Measurements from ENCODE around the gene MKI67.

MKI67 gene

GRCh38 chr10:128083191-128083895, 42.9 kb downstream of the MKI67 start:
- DNase-seq (ENCODE audit: low spot score): no peak

- DNase-seq (ENCODE audit: low spot score): no peak
Measured at GRCh38 chr10:128081720-128082119, 44.5 kb downstream of the MKI67 start.

GRCh38 chr10:128081222-128081621, 45.0 kb downstream of the MKI67 start:
- DNase-seq (ENCODE audit: low spot score): no peak

GRCh38 chr10:128080641-128081040, 45.6 kb downstream of the MKI67 start:
- DNase-seq (ENCODE audit: low spot score): no peak

GRCh38 chr10:128080231-128080630, 46.0 kb downstream of the MKI67 start:
- DNase-seq (ENCODE audit: low spot score): no peak

GRCh38 chr10:128078136-128078969, 47.9 kb downstream of the MKI67 start:
- DNase-seq (ENCODE audit: low spot score): peak; percentile 35

- DNase-seq (ENCODE audit: low spot score): no peak
Measured at GRCh38 chr10:128077155-128077875, 48.9 kb downstream of the MKI67 start.

GRCh38 chr10:128074589-128074988, 51.6 kb downstream of the MKI67 start:
- no peak for DNase-seq (ENCODE audit: low spot score)

- DNase-seq (ENCODE audit: low spot score): no peak
Measured at GRCh38 chr10:128073890-128074289, 52.3 kb downstream of the MKI67 start.

GRCh38 chr10:128072941-128073645, 53.1 kb downstream of the MKI67 start:
- no peak for DNase-seq (ENCODE audit: low spot score)

- no peak for DNase-seq (ENCODE audit: low spot score)
Measured at GRCh38 chr10:128072046-128072445, 54.2 kb downstream of the MKI67 start.

- DNase-seq (ENCODE audit: low spot score): no peak
Measured at GRCh38 chr10:128071417-128071782, 54.8 kb downstream of the MKI67 start.

- no peak for DNase-seq (ENCODE audit: low spot score)
Measured at GRCh38 chr10:128070721-128071416, 55.4 kb downstream of the MKI67 start.

GRCh38 chr10:128070161-128070560, 56.1 kb downstream of the MKI67 start:
- DNase-seq (ENCODE audit: low spot score): no peak

GRCh38 chr10:128069351-128070051, 56.7 kb downstream of the MKI67 start:
- DNase-seq (ENCODE audit: low spot score): peak; percentile 41

GRCh38 chr10:128068398-128069285, 57.6 kb downstream of the MKI67 start:
- no peak for DNase-seq (ENCODE audit: low spot score)

GRCh38 chr10:128067691-128068397, 58.4 kb downstream of the MKI67 start:
- DNase-seq (ENCODE audit: low spot score): no peak

GRCh38 chr10:128066870-128067382, 59.3 kb downstream of the MKI67 start:
- no peak for DNase-seq (ENCODE audit: low spot score)
